Glomerular visceral epithelial cell (primary cell): ENCODE results near the gene USP21.

ENCODE experiments used
- DNase-seq: peaks from one replicate; pipeline ENCODE4 v3.0.0-alpha.2; 2016; ENCODE audit errors: extremely low spot score

USP21 gene

GRCh38 chr1:161215076-161215475, 55.8 kb downstream of the USP21 start, which contains the start of gene FCER1G:
TSS of gene FCER1G (plus strand) at chr1:161215295. CDS start at chr1:161215322, 27 bp downstream.
- no peak for DNase-seq
